GM12878 (cell line): ENCODE data around the gene KIAA1217. TPM values are rescaled to one million over a fixed set of nuclear protein-coding genes. Genes with fewer than 3 reads are reported as not detected.

Source experiments
- ATAC-seq: fragments of 200-7000 bp; cut with Tn5 transposase; 3 replicates; pipeline ENCODE4 v1.9.1; 2020; ENCODE audit warnings: mild to moderate bottlenecking, moderate library complexity
- BruUV-seq: library from RNA; stranded (reverse); fragments of 400-500 nt; replicated peaks from 2 replicates; lab custom pipeline; 2021; lab: Mats Ljungman, UMichigan
- CTCF ChIA-PET: fragments of 300-600 bp; sonication (Branson Sonifier 250); formaldehyde crosslinking; extraction: SDS; loops from one replicate; lab custom pipeline; 2021; ENCODE audit warnings: inconsistent platforms; lab: Yijun Ruan, JAX
- POLR2A ChIA-PET: fragments of 350-600 bp; formaldehyde crosslinking; extraction: SDS; loops from one replicate; lab custom pipeline; 2021; ENCODE audit warnings: inconsistent platforms; lab: Charles Lee
- RAD21 ChIA-PET: fragments of 300-600 bp; sonication (Branson Sonifier 250); formaldehyde crosslinking; loops from one replicate; lab custom pipeline; 2023; ENCODE audit warnings: antibody characterized with exemption; ENCODE audit not compliant: unreplicated experiment; lab: Charles Lee
- SMC1A ChIA-PET: fragments of 300-600 bp; sonication (Branson Sonifier 250); formaldehyde crosslinking; loops from one replicate; lab custom pipeline; 2023; ENCODE audit not compliant: unreplicated experiment, uncharacterized antibody; lab: Charles Lee
- DNase-seq: peaks from one replicate; pipeline ENCODE4 v3.0.0-alpha.2; 2011; ENCODE audit warnings: low read depth, low spot score
- FAIRE-seq: peaks from 3 replicates; lab custom pipeline; 2011; peaks lifted over from hg19 to GRCh38; lab: Jason Lieb, UNC
- H2AFZ ChIP-seq: 2 replicates; pipeline ENCODE4 v1.6.0; 2011; ENCODE audit warnings: low read depth, low read length, control low read depth; ENCODE audit not compliant: control insufficient read depth
- H3K27ac ChIP-seq: 2 replicates; pipeline ENCODE4 v1.5.1; 2011; ENCODE audit warnings: control low read depth; ENCODE audit not compliant: control insufficient read depth, insufficient read depth
- H3K27me3 ChIP-seq, 2 experiments: replicated peaks in 1 of 2; 2 replicates each; pipeline versions ENCODE4 v1.6.0 to v1.6.1; 2011; ENCODE audit warnings: low read length in 1 of 2; ENCODE audit not compliant: control insufficient read depth in 2 of 2, insufficient read depth in 2 of 2
- H3K36me3 ChIP-seq, 2 experiments: 2 replicates each; pipeline ENCODE4 v1.5.1; 2011; ENCODE audit warnings: low read length in 1 of 2; ENCODE audit not compliant: control insufficient read depth in 2 of 2, insufficient read depth in 2 of 2
- H3K4me1 ChIP-seq: 2 replicates; pipeline ENCODE4 v1.6.1; 2011; ENCODE audit warnings: mild to moderate bottlenecking, low read length, moderate library complexity, mixed read lengths; ENCODE audit not compliant: control insufficient read depth, insufficient read depth
- H3K4me2 ChIP-seq: 2 replicates; pipeline ENCODE4 v1.6.0; 2011; ENCODE audit warnings: control low read depth; ENCODE audit not compliant: control insufficient read depth, insufficient read depth
- H3K4me3 ChIP-seq: fragments of 200-600 bp; sonication (generic); 2 replicates; pipeline ENCODE4 v1.5.1; 2016
- H3K79me2 ChIP-seq: 2 replicates; pipeline ENCODE4 v1.6.0; 2011; ENCODE audit warnings: low read length; ENCODE audit not compliant: control insufficient read depth, insufficient read depth
- H3K9ac ChIP-seq: 2 replicates; pipeline ENCODE4 v1.8.0; 2011; ENCODE audit warnings: low read length, control low read depth, mixed read lengths; ENCODE audit not compliant: control insufficient read depth, insufficient read depth
- H3K9me3 ChIP-seq: replicated peaks from 3 replicates; pipeline ENCODE4 v1.5.1; 2011; ENCODE audit warnings: mild to moderate bottlenecking, low read length; ENCODE audit not compliant: control insufficient read depth, insufficient read depth
- H4K20me1 ChIP-seq: 2 replicates; pipeline ENCODE4 v1.6.0; 2011; ENCODE audit not compliant: control insufficient read depth, insufficient read depth
- BACH1 ChIP-seq: fragments of 450-650 bp; IDR thresholded peaks from 2 replicates; pipeline ENCODE4 v1.6.1; 2017; ENCODE audit warnings: mild to moderate bottlenecking, borderline replicate concordance
- BCL11A ChIP-seq: IDR thresholded peaks from 2 replicates; pipeline ENCODE4 v1.6.1; 2011; ENCODE audit warnings: low read depth, low read length
- FOXK2 ChIP-seq: fragments of 450-650 bp; IDR thresholded peaks from 2 replicates; pipeline ENCODE4 v1.6.1; 2017; ENCODE audit warnings: mild to moderate bottlenecking, moderate library complexity
- LARP7 ChIP-seq: fragments of 450-650 bp; IDR thresholded peaks from 2 replicates; pipeline ENCODE4 v1.6.1; 2017; ENCODE audit warnings: mild to moderate bottlenecking
- MYC ChIP-seq: IDR thresholded peaks from 2 replicates; pipeline ENCODE4 v1.6.1; 2011; ENCODE audit warnings: mild to moderate bottlenecking, low read length, moderate library complexity, inconsistent platforms; ENCODE audit not compliant: insufficient read depth, insufficient replicate concordance, insufficient read length, severe bottlenecking
- NR2C1 ChIP-seq: fragments of 450-650 bp; IDR thresholded peaks from 2 replicates; pipeline ENCODE4 v1.6.1; 2017; ENCODE audit warnings: antibody characterized with exemption, mild to moderate bottlenecking, moderate library complexity
- POU2F2 ChIP-seq: IDR thresholded peaks from 3 replicates; pipeline ENCODE4 v1.6.1; 2011; ENCODE audit warnings: low read depth, mild to moderate bottlenecking, low read length, borderline replicate concordance
- RAD51 ChIP-seq: fragments of 450-650 bp; IDR thresholded peaks from 2 replicates; pipeline ENCODE4 v1.6.1; 2016; ENCODE audit warnings: moderate library complexity, mild to moderate bottlenecking, inconsistent platforms
- RBBP5 ChIP-seq: fragments of 200-600 bp; sonication (generic); conservative IDR thresholded peaks from 2 replicates; pipeline ENCODE4 v1.6.1; 2016
- RCOR1 ChIP-seq: conservative IDR thresholded peaks from 2 replicates; pipeline ENCODE4 v1.6.1; 2012; ENCODE audit warnings: low read depth, low read length, improper control_type of control experiment
- SMAD1 ChIP-seq: fragments of 450-650 bp; IDR thresholded peaks from 2 replicates; pipeline ENCODE4 v1.6.1; 2018; ENCODE audit warnings: mild to moderate bottlenecking, low read depth; ENCODE audit not compliant: partially characterized antibody
- SPI1 ChIP-seq: IDR thresholded peaks from 2 replicates; pipeline ENCODE4 v1.6.1; 2011; ENCODE audit warnings: low read depth, mild to moderate bottlenecking, low read length, moderate library complexity, borderline replicate concordance; ENCODE audit not compliant: insufficient read depth
- SREBF2 ChIP-seq: IDR thresholded peaks from 2 replicates; pipeline ENCODE4 v1.6.1; 2012; ENCODE audit warnings: mild to moderate bottlenecking, low read length
- SUZ12 ChIP-seq: fragments of 200-600 bp; sonication (generic); IDR thresholded peaks from one replicate; pipeline ENCODE4 v1.6.1; 2018; ENCODE audit warnings: antibody characterized with exemption, mild to moderate bottlenecking; ENCODE audit not compliant: unreplicated experiment
- ZNF274 ChIP-seq: IDR thresholded peaks from one replicate; pipeline ENCODE4 v1.8.0; 2011; ENCODE audit not compliant: insufficient read length, insufficient read depth
- WGBS: methylation state at CpG from one replicate; pipeline ENCODE4 v1.1.6; 2016; ENCODE audit warnings: low lambda C conversion rate; ENCODE audit not compliant: insufficient replicate concordance, insufficient coverage; ENCODE audit errors: missing lambda C conversion rate; 5-methylcytosine and 5-hydroxymethylcytosine counted together
- in situ Hi-C: fragments of 300-500 bp; cut with MboI; formaldehyde crosslinking; loops from 9 replicates; pipeline ENCODE4 v1.14.3; 2018; ENCODE audit warnings: mixed read lengths
- intact Hi-C: fragments of 100-400 bp; cut with micrococcal nuclease; formaldehyde crosslinking; loops from one replicate; pipeline ENCODE4 v1.14.2; 2022; ENCODE audit not compliant: unreplicated experiment
- polyA plus RNA-seq, 11 experiments: library from polyadenylated mRNA; depleted of rRNA in 4 of 11; unstranded in 6 of 11; stranded (reverse) in 5 of 11; fragments of >200 nt; fragmentation: Nextera tagmentation in 4 of 11; fragmentation: Illumina TruSeq in 1 of 11; extraction: Ambion mirVana in 4 of 11; extraction: Trizol in 1 of 11; gene quantifications; 1 replicate in 1 of 11; 2 replicates in 10 of 11; pipeline versions ENCODE4 v1.2.1 to v1.2.3, GENCODE V29; 2011 to 2016; ENCODE audit warnings: inconsistent platforms in 2 of 11, missing spikeins in 2 of 11, low read depth in 1 of 11
- total RNA-seq, 4 experiments: library from RNA; depleted of rRNA in 3 of 4; stranded (reverse); fragments of >200 nt in 3 of 4; fragmentation: Illumina TruSeq in 1 of 4; extraction: Trizol in 1 of 4; gene quantifications; 2 replicates each; pipeline versions ENCODE4 v1.2.1 to v1.2.3, GENCODE V29; 2013 to 2021
- TF ChIP-seq, protein P1 (sequence below): fragments of 450-650 bp; IDR thresholded peaks from 2 replicates; pipeline ENCODE4 v1.6.1; 2018; ENCODE audit warnings: borderline replicate concordance, mild to moderate bottlenecking; ENCODE audit not compliant: partially characterized antibody
- TF ChIP-seq, protein P2 (sequence below): IDR thresholded peaks from 2 replicates; pipeline ENCODE4 v1.6.1; 2012; ENCODE audit warnings: mild to moderate bottlenecking, low read depth, low read length
- TF ChIP-seq, protein P3 (sequence below): fragments of 450-650 bp; IDR thresholded peaks from 2 replicates; pipeline ENCODE4 v1.6.1; 2018; ENCODE audit warnings: mild to moderate bottlenecking, low read depth, moderate library complexity; ENCODE audit not compliant: partially characterized antibody

The KIAA1217 gene
- total and polyA plus RNA-seq, 10 of the 15 experiments (the other 5 are each of a cell fraction or from before 2014, with no cell fraction given), result 0.57 to 3.8 (median 2.1) TPM

DNA sequence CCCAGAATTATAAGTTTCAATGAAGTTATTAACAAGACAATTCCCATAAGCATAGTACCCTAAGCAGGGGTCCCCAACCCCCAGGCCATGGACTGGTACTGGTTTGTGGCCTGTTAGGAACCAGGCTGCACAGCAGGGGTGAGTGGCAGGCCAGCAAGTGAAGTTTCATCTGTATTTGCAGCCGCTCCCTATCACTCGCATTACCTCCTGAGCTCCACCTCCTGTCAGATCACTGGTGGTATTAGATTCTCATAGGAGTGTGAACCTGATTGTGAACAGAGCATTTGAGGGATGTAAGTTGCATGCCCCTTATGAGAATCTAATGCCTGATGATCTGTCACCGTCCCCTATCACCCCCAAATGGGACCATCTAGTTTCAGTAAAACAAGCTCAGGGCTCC is 36.0 kb upstream of the KIAA1217 start:
- Histone ChIP-seq H3K36me3 (no peaks in the 10 kb centered on the region), H3K4me2 (no peak overlapping the region), H3K4me1 (no peaks in the 10 kb centered on the region), H3K79me2 (no peaks in the 10 kb centered on the region), H3K9ac (no peak overlapping the region), H3K27me3 (no peaks in the 10 kb centered on the region), H3K9me3 (no peaks in the 10 kb centered on the region), H2AFZ (no peak overlapping the region), H4K20me1 (no peaks in the 10 kb centered on the region), H3K4me3 (no peak overlapping the region), H3K27ac (no peak overlapping the region)
- DNase-seq (no peak), ATAC-seq (no peak), FAIRE-seq (no peak)
- ChIA-PET CTCF (no interaction called here), RAD21 (no interaction called here), SMC1A (no interaction called here), POLR2A (no interaction called here)
- WGBS, result 67% methylated on average over 3 of the region's 3 CpGs
- in situ Hi-C loops (no loop called here), intact Hi-C loops (no loop called here)
- no TSS peak for BruUV-seq
- TF ChIP-seq, protein P1, sequence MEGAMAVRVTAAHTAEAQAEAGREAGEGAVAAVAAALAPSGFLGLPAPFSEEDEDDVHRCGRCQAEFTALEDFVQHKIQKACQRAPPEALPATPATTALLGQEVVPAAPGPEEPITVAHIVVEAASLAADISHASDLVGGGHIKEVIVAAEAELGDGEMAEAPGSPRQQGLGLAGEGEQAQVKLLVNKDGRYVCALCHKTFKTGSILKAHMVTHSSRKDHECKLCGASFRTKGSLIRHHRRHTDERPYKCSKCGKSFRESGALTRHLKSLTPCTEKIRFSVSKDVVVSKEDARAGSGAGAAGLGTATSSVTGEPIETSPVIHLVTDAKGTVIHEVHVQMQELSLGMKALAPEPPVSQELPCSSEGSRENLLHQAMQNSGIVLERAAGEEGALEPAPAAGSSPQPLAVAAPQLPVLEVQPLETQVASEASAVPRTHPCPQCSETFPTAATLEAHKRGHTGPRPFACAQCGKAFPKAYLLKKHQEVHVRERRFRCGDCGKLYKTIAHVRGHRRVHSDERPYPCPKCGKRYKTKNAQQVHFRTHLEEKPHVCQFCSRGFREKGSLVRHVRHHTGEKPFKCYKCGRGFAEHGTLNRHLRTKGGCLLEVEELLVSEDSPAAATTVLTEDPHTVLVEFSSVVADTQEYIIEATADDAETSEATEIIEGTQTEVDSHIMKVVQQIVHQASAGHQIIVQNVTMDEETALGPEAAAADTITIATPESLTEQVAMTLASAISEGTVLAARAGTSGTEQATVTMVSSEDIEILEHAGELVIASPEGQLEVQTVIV, result no peak
- TF ChIP-seq FOXK2 (no peak), RCOR1 (no peak), SPI1 (no peak), BCL11A (no peak), RAD51 (no peak), SMAD1 (no peak), NR2C1 (no peak), MYC (no peak), ZNF274 (no peak), SREBF2 (no peak), RBBP5 (no peak), LARP7 (no peak), SUZ12 (no peak), POU2F2 (no peak), BACH1 (no peak)
- TF ChIP-seq, protein P2, sequence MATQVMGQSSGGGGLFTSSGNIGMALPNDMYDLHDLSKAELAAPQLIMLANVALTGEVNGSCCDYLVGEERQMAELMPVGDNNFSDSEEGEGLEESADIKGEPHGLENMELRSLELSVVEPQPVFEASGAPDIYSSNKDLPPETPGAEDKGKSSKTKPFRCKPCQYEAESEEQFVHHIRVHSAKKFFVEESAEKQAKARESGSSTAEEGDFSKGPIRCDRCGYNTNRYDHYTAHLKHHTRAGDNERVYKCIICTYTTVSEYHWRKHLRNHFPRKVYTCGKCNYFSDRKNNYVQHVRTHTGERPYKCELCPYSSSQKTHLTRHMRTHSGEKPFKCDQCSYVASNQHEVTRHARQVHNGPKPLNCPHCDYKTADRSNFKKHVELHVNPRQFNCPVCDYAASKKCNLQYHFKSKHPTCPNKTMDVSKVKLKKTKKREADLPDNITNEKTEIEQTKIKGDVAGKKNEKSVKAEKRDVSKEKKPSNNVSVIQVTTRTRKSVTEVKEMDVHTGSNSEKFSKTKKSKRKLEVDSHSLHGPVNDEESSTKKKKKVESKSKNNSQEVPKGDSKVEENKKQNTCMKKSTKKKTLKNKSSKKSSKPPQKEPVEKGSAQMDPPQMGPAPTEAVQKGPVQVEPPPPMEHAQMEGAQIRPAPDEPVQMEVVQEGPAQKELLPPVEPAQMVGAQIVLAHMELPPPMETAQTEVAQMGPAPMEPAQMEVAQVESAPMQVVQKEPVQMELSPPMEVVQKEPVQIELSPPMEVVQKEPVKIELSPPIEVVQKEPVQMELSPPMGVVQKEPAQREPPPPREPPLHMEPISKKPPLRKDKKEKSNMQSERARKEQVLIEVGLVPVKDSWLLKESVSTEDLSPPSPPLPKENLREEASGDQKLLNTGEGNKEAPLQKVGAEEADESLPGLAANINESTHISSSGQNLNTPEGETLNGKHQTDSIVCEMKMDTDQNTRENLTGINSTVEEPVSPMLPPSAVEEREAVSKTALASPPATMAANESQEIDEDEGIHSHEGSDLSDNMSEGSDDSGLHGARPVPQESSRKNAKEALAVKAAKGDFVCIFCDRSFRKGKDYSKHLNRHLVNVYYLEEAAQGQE, result no peak
- TF ChIP-seq, protein P3, sequence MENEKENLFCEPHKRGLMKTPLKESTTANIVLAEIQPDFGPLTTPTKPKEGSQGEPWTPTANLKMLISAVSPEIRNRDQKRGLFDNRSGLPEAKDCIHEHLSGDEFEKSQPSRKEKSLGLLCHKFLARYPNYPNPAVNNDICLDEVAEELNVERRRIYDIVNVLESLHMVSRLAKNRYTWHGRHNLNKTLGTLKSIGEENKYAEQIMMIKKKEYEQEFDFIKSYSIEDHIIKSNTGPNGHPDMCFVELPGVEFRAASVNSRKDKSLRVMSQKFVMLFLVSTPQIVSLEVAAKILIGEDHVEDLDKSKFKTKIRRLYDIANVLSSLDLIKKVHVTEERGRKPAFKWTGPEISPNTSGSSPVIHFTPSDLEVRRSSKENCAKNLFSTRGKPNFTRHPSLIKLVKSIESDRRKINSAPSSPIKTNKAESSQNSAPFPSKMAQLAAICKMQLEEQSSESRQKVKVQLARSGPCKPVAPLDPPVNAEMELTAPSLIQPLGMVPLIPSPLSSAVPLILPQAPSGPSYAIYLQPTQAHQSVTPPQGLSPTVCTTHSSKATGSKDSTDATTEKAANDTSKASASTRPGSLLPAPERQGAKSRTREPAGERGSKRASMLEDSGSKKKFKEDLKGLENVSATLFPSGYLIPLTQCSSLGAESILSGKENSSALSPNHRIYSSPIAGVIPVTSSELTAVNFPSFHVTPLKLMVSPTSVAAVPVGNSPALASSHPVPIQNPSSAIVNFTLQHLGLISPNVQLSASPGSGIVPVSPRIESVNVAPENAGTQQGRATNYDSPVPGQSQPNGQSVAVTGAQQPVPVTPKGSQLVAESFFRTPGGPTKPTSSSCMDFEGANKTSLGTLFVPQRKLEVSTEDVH, result no peak
